ENCODE data around the gene DNAH7.

DNA sequence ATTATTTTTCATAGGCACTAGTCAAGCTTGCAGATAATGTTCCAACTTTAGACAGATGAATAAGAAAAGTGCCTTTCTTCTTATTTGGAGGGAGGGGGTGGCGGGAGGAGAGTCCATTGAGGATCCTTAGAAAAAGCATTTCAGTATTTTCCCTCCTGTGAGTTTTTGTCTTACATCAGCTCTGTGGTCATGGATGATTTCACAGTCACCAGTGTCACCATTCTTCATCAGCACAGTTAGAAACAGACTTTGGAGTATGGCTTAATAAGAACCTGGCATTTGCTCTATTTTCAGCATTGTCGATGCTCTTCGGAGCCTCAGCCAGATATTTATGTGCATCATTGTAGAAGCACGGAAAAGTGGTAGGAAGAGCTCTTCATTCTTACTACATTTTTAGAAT lies 341.5 kb downstream of the DNAH7 start:
- TF ChIP-seq POLR2A (IDR thresholded peaks at IDR 0.05), result no peak
- TF ChIP-seq, protein P1, sequence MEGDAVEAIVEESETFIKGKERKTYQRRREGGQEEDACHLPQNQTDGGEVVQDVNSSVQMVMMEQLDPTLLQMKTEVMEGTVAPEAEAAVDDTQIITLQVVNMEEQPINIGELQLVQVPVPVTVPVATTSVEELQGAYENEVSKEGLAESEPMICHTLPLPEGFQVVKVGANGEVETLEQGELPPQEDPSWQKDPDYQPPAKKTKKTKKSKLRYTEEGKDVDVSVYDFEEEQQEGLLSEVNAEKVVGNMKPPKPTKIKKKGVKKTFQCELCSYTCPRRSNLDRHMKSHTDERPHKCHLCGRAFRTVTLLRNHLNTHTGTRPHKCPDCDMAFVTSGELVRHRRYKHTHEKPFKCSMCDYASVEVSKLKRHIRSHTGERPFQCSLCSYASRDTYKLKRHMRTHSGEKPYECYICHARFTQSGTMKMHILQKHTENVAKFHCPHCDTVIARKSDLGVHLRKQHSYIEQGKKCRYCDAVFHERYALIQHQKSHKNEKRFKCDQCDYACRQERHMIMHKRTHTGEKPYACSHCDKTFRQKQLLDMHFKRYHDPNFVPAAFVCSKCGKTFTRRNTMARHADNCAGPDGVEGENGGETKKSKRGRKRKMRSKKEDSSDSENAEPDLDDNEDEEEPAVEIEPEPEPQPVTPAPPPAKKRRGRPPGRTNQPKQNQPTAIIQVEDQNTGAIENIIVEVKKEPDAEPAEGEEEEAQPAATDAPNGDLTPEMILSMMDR (IDR thresholded peaks at IDR 0.05), result no peak
- TF ChIP-seq EP300 (IDR thresholded peaks at IDR 0.05), result no peak

Measured in tibial nerve (tissue), 4 donors.